WTC11 (cell line): ENCODE data around the gene PLD5. TPM values are rescaled to one million over a fixed set of nuclear protein-coding genes. Genes with fewer than 3 reads are reported as not detected.

ENCODE experiments used
- ELF4 ChIP-seq: sonication (generic); formaldehyde crosslinking; IDR thresholded peaks from 2 replicates; pipeline ENCODE4 v1.8.1; 2022; ENCODE audit warnings: low read depth, mild to moderate bottlenecking, moderate library complexity, missing genetic modification reagents
- IRF2 ChIP-seq: sonication (generic); formaldehyde crosslinking; IDR thresholded peaks from 2 replicates; pipeline ENCODE4 v1.8.0; 2022; ENCODE audit warnings: low read depth, missing genetic modification reagents, borderline replicate concordance
- JUN ChIP-seq: sonication (generic); formaldehyde crosslinking; IDR thresholded peaks from 2 replicates; pipeline ENCODE4 v1.8.0; 2023; ENCODE audit warnings: mild to moderate bottlenecking, missing genetic modification reagents
- SMAD4 ChIP-seq: sonication (generic); formaldehyde crosslinking; IDR thresholded peaks from 2 replicates; pipeline ENCODE4 v1.8.0; 2022; ENCODE audit warnings: mild to moderate bottlenecking, missing genetic modification reagents
- ZNF138 ChIP-seq: sonication (generic); formaldehyde crosslinking; conservative IDR thresholded peaks from 2 replicates; pipeline ENCODE4 v1.8.1; 2022; ENCODE audit warnings: mild to moderate bottlenecking, moderate library complexity, missing genetic modification reagents
- ZNF416 ChIP-seq: fragments of 250-450 bp; sonication (Bioruptor Pico); IDR thresholded peaks from 2 replicates; pipeline ENCODE4 v1.9.0; 2021; ENCODE audit warnings: mild to moderate bottlenecking, inconsistent platforms
- total RNA-seq: library from RNA; stranded (reverse); gene quantifications from 3 replicates; pipeline ENCODE4 v1.2.3, GENCODE V29; 2021
- TF ChIP-seq, protein P1 (sequence below): fragments of 250-450 bp; sonication (Bioruptor Pico); IDR thresholded peaks from 2 replicates; pipeline ENCODE4 v1.9.0; 2021; ENCODE audit warnings: mild to moderate bottlenecking
- TF ChIP-seq, protein P2 (sequence below): sonication (generic); formaldehyde crosslinking; IDR thresholded peaks from 2 replicates; pipeline ENCODE4 v1.8.0; 2023; ENCODE audit warnings: missing genetic modification reagents
- TF ChIP-seq, protein P3 (sequence below): sonication (generic); formaldehyde crosslinking; IDR thresholded peaks from 2 replicates; pipeline ENCODE4 v1.8.1; 2023; ENCODE audit warnings: mild to moderate bottlenecking, missing genetic modification reagents, moderate library complexity
- TF ChIP-seq, protein P4 (sequence below): sonication (generic); formaldehyde crosslinking; conservative IDR thresholded peaks from 2 replicates; pipeline ENCODE4 v1.8.1; 2023; ENCODE audit warnings: mild to moderate bottlenecking, low read depth, missing genetic modification reagents, moderate library complexity
- TF ChIP-seq, protein P5 (sequence below): sonication (generic); formaldehyde crosslinking; IDR thresholded peaks from 2 replicates; pipeline ENCODE4 v1.8.1; 2022; ENCODE audit warnings: mild to moderate bottlenecking, missing genetic modification reagents, moderate library complexity, borderline replicate concordance
- TF ChIP-seq, protein P6 (sequence below): fragments of 250-450 bp; sonication (Bioruptor Pico); IDR thresholded peaks from 2 replicates; pipeline ENCODE4 v1.9.0; 2021; ENCODE audit warnings: moderate library complexity, mild to moderate bottlenecking, inconsistent platforms, borderline replicate concordance
- TF ChIP-seq, protein P7 (sequence below): sonication (generic); formaldehyde crosslinking; IDR thresholded peaks from 2 replicates; pipeline ENCODE4 v1.8.0; 2022; ENCODE audit warnings: mild to moderate bottlenecking, missing genetic modification reagents
- TF ChIP-seq, protein P8 (sequence below): fragments of 250-450 bp; sonication (Bioruptor Pico); IDR thresholded peaks from 2 replicates; pipeline ENCODE4 v1.9.0; 2021; ENCODE audit warnings: mild to moderate bottlenecking, borderline replicate concordance
- TF ChIP-seq, protein P9 (sequence below): sonication (generic); formaldehyde crosslinking; IDR thresholded peaks from 2 replicates; pipeline ENCODE4 v1.8.0; 2022; ENCODE audit warnings: missing genetic modification reagents

PLD5 gene
- total RNA-seq, 1 experiment from 2014 or later = 6.4 TPM

DNA sequence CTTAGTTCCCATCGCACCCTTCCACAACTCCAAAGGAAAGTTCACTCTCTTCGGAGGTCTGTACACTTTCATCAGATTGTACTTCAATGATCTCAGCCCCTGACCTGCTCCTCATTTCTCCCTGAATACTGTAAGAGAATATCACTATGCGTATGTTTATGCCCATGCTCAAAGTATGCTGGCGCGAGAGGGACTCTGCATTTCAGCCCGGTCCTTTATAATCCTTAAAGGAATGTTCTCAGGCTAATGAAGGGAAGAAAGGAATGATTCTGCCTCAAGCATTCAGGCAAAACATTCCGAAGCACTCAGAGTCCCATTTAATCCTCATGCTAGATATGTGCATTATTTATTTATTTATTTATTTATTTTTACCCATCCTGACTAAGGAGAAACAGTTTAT is 76.8 kb downstream of the PLD5 start (continued):
- TF ChIP-seq, protein P1, sequence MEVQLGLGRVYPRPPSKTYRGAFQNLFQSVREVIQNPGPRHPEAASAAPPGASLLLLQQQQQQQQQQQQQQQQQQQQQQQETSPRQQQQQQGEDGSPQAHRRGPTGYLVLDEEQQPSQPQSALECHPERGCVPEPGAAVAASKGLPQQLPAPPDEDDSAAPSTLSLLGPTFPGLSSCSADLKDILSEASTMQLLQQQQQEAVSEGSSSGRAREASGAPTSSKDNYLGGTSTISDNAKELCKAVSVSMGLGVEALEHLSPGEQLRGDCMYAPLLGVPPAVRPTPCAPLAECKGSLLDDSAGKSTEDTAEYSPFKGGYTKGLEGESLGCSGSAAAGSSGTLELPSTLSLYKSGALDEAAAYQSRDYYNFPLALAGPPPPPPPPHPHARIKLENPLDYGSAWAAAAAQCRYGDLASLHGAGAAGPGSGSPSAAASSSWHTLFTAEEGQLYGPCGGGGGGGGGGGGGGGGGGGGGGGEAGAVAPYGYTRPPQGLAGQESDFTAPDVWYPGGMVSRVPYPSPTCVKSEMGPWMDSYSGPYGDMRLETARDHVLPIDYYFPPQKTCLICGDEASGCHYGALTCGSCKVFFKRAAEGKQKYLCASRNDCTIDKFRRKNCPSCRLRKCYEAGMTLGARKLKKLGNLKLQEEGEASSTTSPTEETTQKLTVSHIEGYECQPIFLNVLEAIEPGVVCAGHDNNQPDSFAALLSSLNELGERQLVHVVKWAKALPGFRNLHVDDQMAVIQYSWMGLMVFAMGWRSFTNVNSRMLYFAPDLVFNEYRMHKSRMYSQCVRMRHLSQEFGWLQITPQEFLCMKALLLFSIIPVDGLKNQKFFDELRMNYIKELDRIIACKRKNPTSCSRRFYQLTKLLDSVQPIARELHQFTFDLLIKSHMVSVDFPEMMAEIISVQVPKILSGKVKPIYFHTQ = no peak
- no peak for TF ChIP-seq ZNF416 (CRISPR knock-in tag)
- TF ChIP-seq IRF2 = no peak
- TF ChIP-seq, protein P2, sequence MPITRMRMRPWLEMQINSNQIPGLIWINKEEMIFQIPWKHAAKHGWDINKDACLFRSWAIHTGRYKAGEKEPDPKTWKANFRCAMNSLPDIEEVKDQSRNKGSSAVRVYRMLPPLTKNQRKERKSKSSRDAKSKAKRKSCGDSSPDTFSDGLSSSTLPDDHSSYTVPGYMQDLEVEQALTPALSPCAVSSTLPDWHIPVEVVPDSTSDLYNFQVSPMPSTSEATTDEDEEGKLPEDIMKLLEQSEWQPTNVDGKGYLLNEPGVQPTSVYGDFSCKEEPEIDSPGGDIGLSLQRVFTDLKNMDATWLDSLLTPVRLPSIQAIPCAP (CRISPR knock-in tag) = no peak
- TF ChIP-seq, protein P3, sequence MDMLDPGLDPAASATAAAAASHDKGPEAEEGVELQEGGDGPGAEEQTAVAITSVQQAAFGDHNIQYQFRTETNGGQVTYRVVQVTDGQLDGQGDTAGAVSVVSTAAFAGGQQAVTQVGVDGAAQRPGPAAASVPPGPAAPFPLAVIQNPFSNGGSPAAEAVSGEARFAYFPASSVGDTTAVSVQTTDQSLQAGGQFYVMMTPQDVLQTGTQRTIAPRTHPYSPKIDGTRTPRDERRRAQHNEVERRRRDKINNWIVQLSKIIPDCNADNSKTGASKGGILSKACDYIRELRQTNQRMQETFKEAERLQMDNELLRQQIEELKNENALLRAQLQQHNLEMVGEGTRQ (CRISPR knock-in tag) = no peak
- TF ChIP-seq, protein P4, sequence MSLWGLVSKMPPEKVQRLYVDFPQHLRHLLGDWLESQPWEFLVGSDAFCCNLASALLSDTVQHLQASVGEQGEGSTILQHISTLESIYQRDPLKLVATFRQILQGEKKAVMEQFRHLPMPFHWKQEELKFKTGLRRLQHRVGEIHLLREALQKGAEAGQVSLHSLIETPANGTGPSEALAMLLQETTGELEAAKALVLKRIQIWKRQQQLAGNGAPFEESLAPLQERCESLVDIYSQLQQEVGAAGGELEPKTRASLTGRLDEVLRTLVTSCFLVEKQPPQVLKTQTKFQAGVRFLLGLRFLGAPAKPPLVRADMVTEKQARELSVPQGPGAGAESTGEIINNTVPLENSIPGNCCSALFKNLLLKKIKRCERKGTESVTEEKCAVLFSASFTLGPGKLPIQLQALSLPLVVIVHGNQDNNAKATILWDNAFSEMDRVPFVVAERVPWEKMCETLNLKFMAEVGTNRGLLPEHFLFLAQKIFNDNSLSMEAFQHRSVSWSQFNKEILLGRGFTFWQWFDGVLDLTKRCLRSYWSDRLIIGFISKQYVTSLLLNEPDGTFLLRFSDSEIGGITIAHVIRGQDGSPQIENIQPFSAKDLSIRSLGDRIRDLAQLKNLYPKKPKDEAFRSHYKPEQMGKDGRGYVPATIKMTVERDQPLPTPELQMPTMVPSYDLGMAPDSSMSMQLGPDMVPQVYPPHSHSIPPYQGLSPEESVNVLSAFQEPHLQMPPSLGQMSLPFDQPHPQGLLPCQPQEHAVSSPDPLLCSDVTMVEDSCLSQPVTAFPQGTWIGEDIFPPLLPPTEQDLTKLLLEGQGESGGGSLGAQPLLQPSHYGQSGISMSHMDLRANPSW = no peak
- TF ChIP-seq ELF4 (CRISPR knock-in tag) = no peak
- no peak for TF ChIP-seq JUN
- TF ChIP-seq, protein P5, sequence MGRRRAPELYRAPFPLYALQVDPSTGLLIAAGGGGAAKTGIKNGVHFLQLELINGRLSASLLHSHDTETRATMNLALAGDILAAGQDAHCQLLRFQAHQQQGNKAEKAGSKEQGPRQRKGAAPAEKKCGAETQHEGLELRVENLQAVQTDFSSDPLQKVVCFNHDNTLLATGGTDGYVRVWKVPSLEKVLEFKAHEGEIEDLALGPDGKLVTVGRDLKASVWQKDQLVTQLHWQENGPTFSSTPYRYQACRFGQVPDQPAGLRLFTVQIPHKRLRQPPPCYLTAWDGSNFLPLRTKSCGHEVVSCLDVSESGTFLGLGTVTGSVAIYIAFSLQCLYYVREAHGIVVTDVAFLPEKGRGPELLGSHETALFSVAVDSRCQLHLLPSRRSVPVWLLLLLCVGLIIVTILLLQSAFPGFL (CRISPR knock-in tag) = no peak
- TF ChIP-seq SMAD4 = no peak
- TF ChIP-seq, protein P6, sequence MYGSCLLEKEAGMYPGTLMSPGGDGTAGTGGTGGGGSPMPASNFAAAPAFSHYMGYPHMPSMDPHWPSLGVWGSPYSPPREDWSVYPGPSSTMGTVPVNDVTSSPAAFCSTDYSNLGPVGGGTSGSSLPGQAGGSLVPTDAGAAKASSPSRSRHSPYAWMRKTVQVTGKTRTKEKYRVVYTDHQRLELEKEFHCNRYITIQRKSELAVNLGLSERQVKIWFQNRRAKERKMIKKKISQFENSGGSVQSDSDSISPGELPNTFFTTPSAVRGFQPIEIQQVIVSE = no peak
- TF ChIP-seq, protein P7, sequence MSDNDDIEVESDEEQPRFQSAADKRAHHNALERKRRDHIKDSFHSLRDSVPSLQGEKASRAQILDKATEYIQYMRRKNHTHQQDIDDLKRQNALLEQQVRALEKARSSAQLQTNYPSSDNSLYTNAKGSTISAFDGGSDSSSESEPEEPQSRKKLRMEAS = no peak
- TF ChIP-seq, protein P8, sequence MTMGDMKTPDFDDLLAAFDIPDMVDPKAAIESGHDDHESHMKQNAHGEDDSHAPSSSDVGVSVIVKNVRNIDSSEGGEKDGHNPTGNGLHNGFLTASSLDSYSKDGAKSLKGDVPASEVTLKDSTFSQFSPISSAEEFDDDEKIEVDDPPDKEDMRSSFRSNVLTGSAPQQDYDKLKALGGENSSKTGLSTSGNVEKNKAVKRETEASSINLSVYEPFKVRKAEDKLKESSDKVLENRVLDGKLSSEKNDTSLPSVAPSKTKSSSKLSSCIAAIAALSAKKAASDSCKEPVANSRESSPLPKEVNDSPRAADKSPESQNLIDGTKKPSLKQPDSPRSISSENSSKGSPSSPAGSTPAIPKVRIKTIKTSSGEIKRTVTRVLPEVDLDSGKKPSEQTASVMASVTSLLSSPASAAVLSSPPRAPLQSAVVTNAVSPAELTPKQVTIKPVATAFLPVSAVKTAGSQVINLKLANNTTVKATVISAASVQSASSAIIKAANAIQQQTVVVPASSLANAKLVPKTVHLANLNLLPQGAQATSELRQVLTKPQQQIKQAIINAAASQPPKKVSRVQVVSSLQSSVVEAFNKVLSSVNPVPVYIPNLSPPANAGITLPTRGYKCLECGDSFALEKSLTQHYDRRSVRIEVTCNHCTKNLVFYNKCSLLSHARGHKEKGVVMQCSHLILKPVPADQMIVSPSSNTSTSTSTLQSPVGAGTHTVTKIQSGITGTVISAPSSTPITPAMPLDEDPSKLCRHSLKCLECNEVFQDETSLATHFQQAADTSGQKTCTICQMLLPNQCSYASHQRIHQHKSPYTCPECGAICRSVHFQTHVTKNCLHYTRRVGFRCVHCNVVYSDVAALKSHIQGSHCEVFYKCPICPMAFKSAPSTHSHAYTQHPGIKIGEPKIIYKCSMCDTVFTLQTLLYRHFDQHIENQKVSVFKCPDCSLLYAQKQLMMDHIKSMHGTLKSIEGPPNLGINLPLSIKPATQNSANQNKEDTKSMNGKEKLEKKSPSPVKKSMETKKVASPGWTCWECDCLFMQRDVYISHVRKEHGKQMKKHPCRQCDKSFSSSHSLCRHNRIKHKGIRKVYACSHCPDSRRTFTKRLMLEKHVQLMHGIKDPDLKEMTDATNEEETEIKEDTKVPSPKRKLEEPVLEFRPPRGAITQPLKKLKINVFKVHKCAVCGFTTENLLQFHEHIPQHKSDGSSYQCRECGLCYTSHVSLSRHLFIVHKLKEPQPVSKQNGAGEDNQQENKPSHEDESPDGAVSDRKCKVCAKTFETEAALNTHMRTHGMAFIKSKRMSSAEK (CRISPR knock-in tag) = no peak
- no peak for TF ChIP-seq ZNF138
- TF ChIP-seq, protein P9, sequence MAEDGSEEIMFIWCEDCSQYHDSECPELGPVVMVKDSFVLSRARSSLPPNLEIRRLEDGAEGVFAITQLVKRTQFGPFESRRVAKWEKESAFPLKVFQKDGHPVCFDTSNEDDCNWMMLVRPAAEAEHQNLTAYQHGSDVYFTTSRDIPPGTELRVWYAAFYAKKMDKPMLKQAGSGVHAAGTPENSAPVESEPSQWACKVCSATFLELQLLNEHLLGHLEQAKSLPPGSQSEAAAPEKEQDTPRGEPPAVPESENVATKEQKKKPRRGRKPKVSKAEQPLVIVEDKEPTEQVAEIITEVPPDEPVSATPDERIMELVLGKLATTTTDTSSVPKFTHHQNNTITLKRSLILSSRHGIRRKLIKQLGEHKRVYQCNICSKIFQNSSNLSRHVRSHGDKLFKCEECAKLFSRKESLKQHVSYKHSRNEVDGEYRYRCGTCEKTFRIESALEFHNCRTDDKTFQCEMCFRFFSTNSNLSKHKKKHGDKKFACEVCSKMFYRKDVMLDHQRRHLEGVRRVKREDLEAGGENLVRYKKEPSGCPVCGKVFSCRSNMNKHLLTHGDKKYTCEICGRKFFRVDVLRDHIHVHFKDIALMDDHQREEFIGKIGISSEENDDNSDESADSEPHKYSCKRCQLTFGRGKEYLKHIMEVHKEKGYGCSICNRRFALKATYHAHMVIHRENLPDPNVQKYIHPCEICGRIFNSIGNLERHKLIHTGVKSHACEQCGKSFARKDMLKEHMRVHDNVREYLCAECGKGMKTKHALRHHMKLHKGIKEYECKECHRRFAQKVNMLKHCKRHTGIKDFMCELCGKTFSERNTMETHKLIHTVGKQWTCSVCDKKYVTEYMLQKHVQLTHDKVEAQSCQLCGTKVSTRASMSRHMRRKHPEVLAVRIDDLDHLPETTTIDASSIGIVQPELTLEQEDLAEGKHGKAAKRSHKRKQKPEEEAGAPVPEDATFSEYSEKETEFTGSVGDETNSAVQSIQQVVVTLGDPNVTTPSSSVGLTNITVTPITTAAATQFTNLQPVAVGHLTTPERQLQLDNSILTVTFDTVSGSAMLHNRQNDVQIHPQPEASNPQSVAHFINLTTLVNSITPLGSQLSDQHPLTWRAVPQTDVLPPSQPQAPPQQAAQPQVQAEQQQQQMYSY (CRISPR knock-in tag) = no peak
